Lung (tissue), 12 donors: Measurements from ENCODE around the gene GPR84. TPM values are rescaled to one million over a fixed set of nuclear protein-coding genes. Genes with fewer than 3 reads are reported as not detected.

Experiments
- ATAC-seq: fragments of 200-7000 bp; cut with Tn5 transposase; one replicate; pipeline ENCODE4 v1.9.1; 2020; ENCODE audit warnings: moderate number of reproducible peaks; ENCODE audit not compliant: insufficient read depth, low FRiP score
- DNase-seq, 3 donors: peaks; one replicate each; pipeline ENCODE4 v3.0.0-alpha.2; 2013 to 2017
- H3K27ac ChIP-seq, 2 donors: one replicate each; pipeline ENCODE4 v1.5.1; 2013; ENCODE audit warnings: mild to moderate bottlenecking in 2 of 2, moderate library complexity in 2 of 2, control low read depth in 1 of 2, inconsistent platforms in 1 of 2, low read depth in 1 of 2, low read length in 1 of 2
- H3K27me3 ChIP-seq, 3 donors: one replicate each; pipeline ENCODE4 v1.5.1; 2013; ENCODE audit warnings: low read length in 2 of 3; ENCODE audit not compliant: control insufficient read depth in 3 of 3, insufficient read depth in 3 of 3
- H3K36me3 ChIP-seq, 4 donors: one replicate each; pipeline ENCODE4 v1.5.1; 2013; ENCODE audit warnings: low read length in 4 of 4, mild to moderate bottlenecking in 1 of 4, moderate library complexity in 1 of 4; ENCODE audit not compliant: control insufficient read depth in 4 of 4, insufficient read depth in 4 of 4
- H3K4me1 ChIP-seq, 5 donors: one replicate each; pipeline ENCODE4 v1.5.1; 2013; ENCODE audit warnings: low read length in 5 of 5, mild to moderate bottlenecking in 2 of 5, moderate library complexity in 1 of 5; ENCODE audit not compliant: control insufficient read depth in 5 of 5, insufficient read depth in 5 of 5
- H3K4me3 ChIP-seq: one replicate; pipeline ENCODE4 v1.5.1; 2013; ENCODE audit warnings: mild to moderate bottlenecking, control low read depth, moderate library complexity
- H3K9ac ChIP-seq, 2 donors: one replicate each; pipeline ENCODE4 v1.5.1; 2013; ENCODE audit warnings: low read length in 2 of 2, control low read depth in 1 of 2; ENCODE audit not compliant: insufficient read depth in 1 of 2
- H3K9me3 ChIP-seq, 4 donors: one replicate each; pipeline ENCODE4 v1.5.1; 2013; ENCODE audit warnings: low read length in 3 of 4, mild to moderate bottlenecking in 1 of 4, moderate library complexity in 1 of 4; ENCODE audit not compliant: control insufficient read depth in 4 of 4, insufficient read depth in 3 of 4
- CTCF ChIP-seq: IDR thresholded peaks from 2 replicates; pipeline ENCODE4 v1.5.1; 2012; ENCODE audit warnings: mild to moderate bottlenecking; ENCODE audit errors: control extremely low read depth, extremely low read depth
- WGBS, 2 donors: extraction: QIAGEN DNeasy Blood & Tissue Kit; methylation state at CpG; one replicate each; pipeline ENCODE4 v1.1.7; 2013; 5-methylcytosine and 5-hydroxymethylcytosine counted together
- polyA plus RNA-seq, 2 donors: library from polyadenylated mRNA; stranded (reverse); fragments of 200-250 nt; gene quantifications; one replicate each; pipeline ENCODE4 v1.2.1, GENCODE V29; 2013
- total RNA-seq, 2 donors: library from RNA; depleted of rRNA in 1 of 2; stranded (reverse); fragments of >200 nt in 1 of 2; gene quantifications; one replicate each; pipeline ENCODE4 v1.2.1, GENCODE V29; 2014 to 2021
- donor health status: control.
- donor health status: control.
- donor health status: Bipolar disorder and iron deficiency.
- donor health status: healthy.
- donor health status: DM: yes; HTN: yes; CAD: no.

Gene GPR84
- total and polyA plus RNA-seq, 4 donors: 0.73 to 76.1 (median 2.1) TPM

- ATAC-seq (no peak), DNase-seq (no peak)
- Histone ChIP-seq H3K4me3 (no peak overlapping the region), H3K4me1 (peaks cover 0 to 11% (median 0%) of the 10 kb centered on the region in 5 donors), H3K36me3 (peaks cover 13 to 49% (median 30%) of the 10 kb centered on the region in 4 donors), H3K27ac (peak overlapping the region; percentile 5 to 54), H3K27me3 (no peaks in the 10 kb centered on the region), H3K9ac (no peak overlapping the region), H3K9me3 (no peaks in the 10 kb centered on the region)
- no peak for TF ChIP-seq CTCF
- 37 to 46% methylated on average over 5 of the region's 5 CpGs for WGBS, 2 donors
Observed at GRCh38 chr12:54407183-54407905, 43.1 kb upstream of the GPR84 start.

GRCh38 chr12:54405573-54405972 is 41.3 kb upstream of the GPR84 start:
- 94 to 96% methylated on average over 7 of the region's 7 CpGs for WGBS, 2 donors
- no peak overlapping the region for H3K4me3 ChIP-seq
- ATAC-seq: no peak
- no peaks in the 10 kb centered on the region for H3K9me3 ChIP-seq
- H3K27me3 ChIP-seq: no peaks in the 10 kb centered on the region
- no peak overlapping the region for H3K9ac ChIP-seq
- no peak for TF ChIP-seq CTCF
- H3K27ac ChIP-seq: no peak overlapping the region
- no peak for DNase-seq
- H3K36me3 ChIP-seq: peaks cover 16 to 66% (median 40%) of the 10 kb centered on the region in 4 donors
- H3K4me1 ChIP-seq: peaks cover 0 to 5% (median 0%) of the 10 kb centered on the region in 5 donors

- Histone ChIP-seq H3K27me3 (no peaks in the 10 kb centered on the region), H3K4me1 (peaks cover 0 to 5% (median 0%) of the 10 kb centered on the region in 5 donors), H3K36me3 (peaks cover 16 to 68% (median 41%) of the 10 kb centered on the region in 4 donors), H3K4me3 (no peak overlapping the region), H3K9me3 (no peaks in the 10 kb centered on the region), H3K27ac (no peak overlapping the region), H3K9ac (no peak overlapping the region)
- DNase-seq (no peak), ATAC-seq (no peak)
- WGBS, 2 donors: 90 to 94% methylated on average over 10 of the region's 10 CpGs
- no peak for TF ChIP-seq CTCF
Observed at GRCh38 chr12:54405106-54405505, 40.8 kb upstream of the GPR84 start.
